Suprapubic skin (tissue), 3 donors: ENCODE data around the gene FBRSL1.

ENCODE experiments used
- POLR2AphosphoS5 ChIP-seq, 3 donors: sonication (generic); formaldehyde crosslinking; IDR thresholded peaks; one replicate each; pipeline ENCODE4 v1.6.1; 2017; ENCODE audit warnings: antibody characterized with exemption in 3 of 3
- TF ChIP-seq, protein P1 (sequence below), 2 donors: fragments of 200-600 bp in 1 of 2; fragments of 450-650 bp in 1 of 2; sonication (generic) in 1 of 2; IDR thresholded peaks; one replicate each; pipeline ENCODE4 v1.5.1; 2016 to 2019; ENCODE audit warnings: antibody characterized with exemption in 2 of 2, mild to moderate bottlenecking in 1 of 2, moderate library complexity in 1 of 2

GRCh38 chr12:132471858-132472255 lies 18.1 kb upstream of the FBRSL1 start:
- no peak for TF ChIP-seq POLR2AphosphoS5 (IDR thresholded peaks at IDR 0.05)
- TF ChIP-seq, protein P1, sequence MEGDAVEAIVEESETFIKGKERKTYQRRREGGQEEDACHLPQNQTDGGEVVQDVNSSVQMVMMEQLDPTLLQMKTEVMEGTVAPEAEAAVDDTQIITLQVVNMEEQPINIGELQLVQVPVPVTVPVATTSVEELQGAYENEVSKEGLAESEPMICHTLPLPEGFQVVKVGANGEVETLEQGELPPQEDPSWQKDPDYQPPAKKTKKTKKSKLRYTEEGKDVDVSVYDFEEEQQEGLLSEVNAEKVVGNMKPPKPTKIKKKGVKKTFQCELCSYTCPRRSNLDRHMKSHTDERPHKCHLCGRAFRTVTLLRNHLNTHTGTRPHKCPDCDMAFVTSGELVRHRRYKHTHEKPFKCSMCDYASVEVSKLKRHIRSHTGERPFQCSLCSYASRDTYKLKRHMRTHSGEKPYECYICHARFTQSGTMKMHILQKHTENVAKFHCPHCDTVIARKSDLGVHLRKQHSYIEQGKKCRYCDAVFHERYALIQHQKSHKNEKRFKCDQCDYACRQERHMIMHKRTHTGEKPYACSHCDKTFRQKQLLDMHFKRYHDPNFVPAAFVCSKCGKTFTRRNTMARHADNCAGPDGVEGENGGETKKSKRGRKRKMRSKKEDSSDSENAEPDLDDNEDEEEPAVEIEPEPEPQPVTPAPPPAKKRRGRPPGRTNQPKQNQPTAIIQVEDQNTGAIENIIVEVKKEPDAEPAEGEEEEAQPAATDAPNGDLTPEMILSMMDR (IDR thresholded peaks at IDR 0.05), result no peak
